KMS-11 (cell line): Measurements from ENCODE around the gene COL5A1.

ENCODE experiments used
- H2AFZ ChIP-seq: fragments of 200-600 bp; sonication (generic); 2 replicates; pipeline ENCODE4 v1.6.1; 2016; ENCODE audit warnings: antibody characterized with exemption, mixed run types, low read depth
- H3K27ac ChIP-seq: fragments of 200-600 bp; sonication (generic); 2 replicates; pipeline ENCODE4 v1.6.1; 2016; ENCODE audit warnings: mild to moderate bottlenecking, mixed run types
- H3K27me3 ChIP-seq: fragments of 200-600 bp; sonication (generic); 2 replicates; pipeline ENCODE4 v1.6.1; 2017; ENCODE audit warnings: mild to moderate bottlenecking, low read depth, mixed run types, moderate library complexity; ENCODE audit not compliant: insufficient read depth
- H3K36me3 ChIP-seq: fragments of 200-600 bp; sonication (generic); 2 replicates; pipeline ENCODE4 v1.6.1; 2017; ENCODE audit warnings: mild to moderate bottlenecking, mixed run types; ENCODE audit not compliant: insufficient read depth
- H3K4me1 ChIP-seq: fragments of 200-600 bp; sonication (generic); 2 replicates; pipeline ENCODE4 v1.6.1; 2016; ENCODE audit warnings: mild to moderate bottlenecking, low read depth, mixed run types; ENCODE audit not compliant: poor library complexity, severe bottlenecking
- H3K4me2 ChIP-seq: fragments of 200-600 bp; sonication (generic); 2 replicates; pipeline ENCODE4 v1.7.0; 2016; ENCODE audit warnings: mild to moderate bottlenecking, mixed run types
- H3K4me3 ChIP-seq: fragments of 200-600 bp; sonication (generic); IDR thresholded peaks from 2 replicates; pipeline ENCODE4 v1.6.1; 2017; ENCODE audit warnings: low read depth, low read length, mixed read lengths; ENCODE audit not compliant: insufficient read depth
- H3K79me2 ChIP-seq: fragments of 200-600 bp; sonication (generic); 2 replicates; pipeline ENCODE4 v1.6.1; 2016; ENCODE audit warnings: low read depth, mixed run types; ENCODE audit not compliant: insufficient read depth
- H3K9ac ChIP-seq: fragments of 200-600 bp; sonication (generic); 2 replicates; pipeline ENCODE4 v1.6.1; 2016; ENCODE audit warnings: mild to moderate bottlenecking, mixed run types
- H4K20me1 ChIP-seq: fragments of 200-600 bp; sonication (generic); 2 replicates; pipeline ENCODE4 v1.6.1; 2016; ENCODE audit warnings: mild to moderate bottlenecking, mixed run types; ENCODE audit not compliant: insufficient read depth
- TF ChIP-seq, protein P1 (sequence below): fragments of 200-600 bp; sonication (generic); conservative IDR thresholded peaks from 2 replicates; pipeline ENCODE4 v1.6.1; 2017; ENCODE audit warnings: low read depth, mild to moderate bottlenecking, antibody characterized with exemption, low read length, moderate library complexity, mixed read lengths

Gene COL5A1

DNA sequence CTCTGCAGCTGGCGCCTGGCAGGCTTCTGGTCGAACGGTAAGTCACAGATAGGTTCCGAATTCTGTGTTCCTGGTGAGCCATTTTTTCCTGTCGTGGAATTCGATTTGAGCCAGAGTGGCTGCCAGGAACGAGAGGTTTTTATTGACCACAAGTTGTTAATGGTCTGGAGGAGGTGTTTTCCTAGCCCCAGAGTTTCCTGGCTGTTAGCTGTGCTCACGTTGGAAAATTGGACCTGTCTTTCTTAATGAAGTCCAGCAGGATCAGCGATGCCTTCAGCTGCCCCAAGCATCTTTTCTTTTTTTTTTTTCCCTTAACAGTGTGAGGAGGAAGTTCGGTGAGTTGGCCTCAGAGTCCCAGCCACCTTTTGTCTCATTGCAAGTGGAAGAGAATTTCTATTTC is 62.9 kb downstream of the COL5A1 start:
- Histone ChIP-seq H4K20me1 (no peaks in the 10 kb centered on the region), H3K27me3 (peaks cover 41% of the 10 kb centered on the region), H3K4me1 (no peaks in the 10 kb centered on the region), H2AFZ (no peak overlapping the region), H3K4me3 (no peak overlapping the region), H3K79me2 (no peaks in the 10 kb centered on the region), H3K36me3 (no peaks in the 10 kb centered on the region), H3K4me2 (no peak overlapping the region), H3K27ac (no peak overlapping the region), H3K9ac (no peak overlapping the region)
- TF ChIP-seq, protein P1, sequence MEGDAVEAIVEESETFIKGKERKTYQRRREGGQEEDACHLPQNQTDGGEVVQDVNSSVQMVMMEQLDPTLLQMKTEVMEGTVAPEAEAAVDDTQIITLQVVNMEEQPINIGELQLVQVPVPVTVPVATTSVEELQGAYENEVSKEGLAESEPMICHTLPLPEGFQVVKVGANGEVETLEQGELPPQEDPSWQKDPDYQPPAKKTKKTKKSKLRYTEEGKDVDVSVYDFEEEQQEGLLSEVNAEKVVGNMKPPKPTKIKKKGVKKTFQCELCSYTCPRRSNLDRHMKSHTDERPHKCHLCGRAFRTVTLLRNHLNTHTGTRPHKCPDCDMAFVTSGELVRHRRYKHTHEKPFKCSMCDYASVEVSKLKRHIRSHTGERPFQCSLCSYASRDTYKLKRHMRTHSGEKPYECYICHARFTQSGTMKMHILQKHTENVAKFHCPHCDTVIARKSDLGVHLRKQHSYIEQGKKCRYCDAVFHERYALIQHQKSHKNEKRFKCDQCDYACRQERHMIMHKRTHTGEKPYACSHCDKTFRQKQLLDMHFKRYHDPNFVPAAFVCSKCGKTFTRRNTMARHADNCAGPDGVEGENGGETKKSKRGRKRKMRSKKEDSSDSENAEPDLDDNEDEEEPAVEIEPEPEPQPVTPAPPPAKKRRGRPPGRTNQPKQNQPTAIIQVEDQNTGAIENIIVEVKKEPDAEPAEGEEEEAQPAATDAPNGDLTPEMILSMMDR, result no peak

DNA sequence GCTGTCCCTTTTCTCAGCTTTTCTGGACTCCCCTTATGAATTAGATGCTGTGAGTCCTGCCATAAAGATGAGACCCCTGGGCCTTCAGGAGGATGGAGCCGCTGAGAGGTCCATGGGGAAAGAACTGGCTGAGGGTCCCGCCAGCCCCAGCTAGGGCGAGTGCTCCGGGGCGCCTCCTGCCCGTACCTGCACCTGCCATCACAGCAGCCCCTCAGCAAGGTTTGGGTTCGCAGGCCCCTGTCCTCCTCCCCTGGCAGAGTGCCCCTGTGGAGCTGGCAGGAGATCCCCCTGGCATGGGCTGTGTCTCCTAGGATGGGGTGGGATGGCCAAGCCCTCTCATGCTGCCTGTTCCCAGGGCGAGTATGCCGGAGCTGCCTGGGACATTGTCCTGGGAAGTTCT is 64.2 kb downstream of the COL5A1 start:
- H3K27ac ChIP-seq, result no peak overlapping the region
- no peak overlapping the region for H3K4me2 ChIP-seq
- TF ChIP-seq, protein P1, result no peak

DNA sequence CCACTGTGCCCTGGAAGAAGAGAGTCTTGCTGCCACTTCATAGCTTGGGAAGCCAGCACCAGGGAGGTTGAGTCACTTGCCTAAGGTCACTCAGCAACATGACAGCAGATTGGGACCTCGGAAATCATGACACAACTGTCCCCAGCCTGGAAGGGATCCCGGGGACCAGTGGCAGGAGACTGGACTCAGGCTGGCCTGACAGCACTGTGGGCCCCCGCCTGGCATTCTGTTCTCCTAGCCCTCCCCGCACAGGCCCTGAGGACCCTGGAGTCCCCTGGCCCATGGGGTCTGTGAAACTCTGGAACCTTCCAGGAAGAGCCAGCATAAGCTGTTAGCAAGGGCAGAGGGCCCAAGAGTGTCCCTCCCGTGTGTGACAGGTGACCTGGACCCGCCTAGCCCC is 64.9 kb downstream of the COL5A1 start:
- Histone ChIP-seq H3K27ac (no peak overlapping the region), H4K20me1 (no peaks in the 10 kb centered on the region), H3K9ac (no peak overlapping the region), H3K4me3 (no peak overlapping the region), H3K4me2 (no peak overlapping the region), H3K36me3 (no peaks in the 10 kb centered on the region), H3K4me1 (no peaks in the 10 kb centered on the region), H3K79me2 (no peaks in the 10 kb centered on the region), H2AFZ (no peak overlapping the region), H3K27me3 (peaks cover 24% of the 10 kb centered on the region)
- TF ChIP-seq, protein P1, result no peak

More for the DNA sequence above, 64.2 kb downstream of the COL5A1 start:
- H3K4me3 ChIP-seq, result no peak overlapping the region
- no peaks in the 10 kb centered on the region for H3K79me2 ChIP-seq
- no peaks in the 10 kb centered on the region for H3K4me1 ChIP-seq
- no peak overlapping the region for H2AFZ ChIP-seq
- no peaks in the 10 kb centered on the region for H3K36me3 ChIP-seq
- no peak overlapping the region for H3K9ac ChIP-seq
- H4K20me1 ChIP-seq, result no peaks in the 10 kb centered on the region
- peaks cover 30% of the 10 kb centered on the region for H3K27me3 ChIP-seq

DNA sequence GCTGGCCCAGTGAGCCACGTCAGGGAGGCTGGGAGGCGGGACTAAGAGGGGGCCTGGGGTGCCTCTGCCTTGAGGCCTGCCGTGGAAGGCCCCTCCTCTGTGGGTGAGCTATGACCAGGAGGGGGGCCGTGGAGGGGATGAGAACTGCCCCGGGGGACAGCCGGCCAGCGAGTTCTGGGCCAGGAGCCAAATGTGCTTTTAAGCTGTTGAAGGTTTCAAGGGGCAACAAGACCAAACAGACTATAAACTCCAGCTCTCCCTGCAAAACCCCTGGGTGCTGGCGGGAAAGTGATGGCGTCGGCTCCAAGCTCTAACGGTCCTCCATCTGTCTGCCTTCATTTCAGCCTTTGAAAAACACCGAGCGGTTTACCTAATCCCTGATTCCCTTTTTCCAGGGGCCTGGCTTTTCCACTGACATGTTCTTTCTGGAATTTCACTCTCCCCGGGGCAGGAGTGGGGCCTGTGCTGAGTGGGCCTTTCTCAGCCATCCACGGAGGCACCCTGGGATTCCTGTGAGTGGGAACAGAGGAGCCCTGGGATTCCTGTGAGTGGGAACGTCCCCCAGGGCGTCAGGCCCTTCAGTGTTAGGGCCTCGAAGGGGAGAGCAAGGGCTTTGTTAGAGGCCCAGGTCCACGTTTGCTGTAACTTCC is 65.6 kb downstream of the COL5A1 start:
- Histone ChIP-seq H3K79me2 (no peaks in the 10 kb centered on the region), H2AFZ (no peak overlapping the region), H3K4me2 (no peak overlapping the region), H3K27ac (no peak overlapping the region), H3K36me3 (no peaks in the 10 kb centered on the region), H3K4me3 (no peak overlapping the region), H4K20me1 (no peaks in the 10 kb centered on the region), H3K9ac (no peak overlapping the region), H3K4me1 (no peaks in the 10 kb centered on the region), H3K27me3 (peaks cover 18% of the 10 kb centered on the region)
- TF ChIP-seq, protein P1, result no peak
